Naive thymus-derived CD4-positive, alpha-beta T cell (primary cell): ENCODE data around the gene TMEM269. TPM values are rescaled to one million over a fixed set of nuclear protein-coding genes. Genes with fewer than 3 reads are reported as not detected.

Source experiments
- ATAC-seq: fragments of 150-1000 bp; cut with Tn5 transposase; 2 replicates; pipeline ENCODE4 v1.10.0; 2021; ENCODE audit warnings: mild to moderate bottlenecking, moderate library complexity
- CTCF ChIA-PET: fragments of 350-600 bp; sonication (Branson Sonifier 250); formaldehyde crosslinking; loops from one replicate; lab custom pipeline; 2021; ENCODE audit warnings: antibody characterized with exemption; lab: Charles Lee
- POLR2A ChIA-PET: fragments of 350-600 bp; sonication (Branson Sonifier 250); formaldehyde crosslinking; loops from one replicate; lab custom pipeline; 2021; ENCODE audit warnings: antibody characterized with exemption, inconsistent platforms; lab: Charles Lee
- DNase-seq, 9 donors: peaks; one replicate each; pipeline versions ENCODE4 v3.0.0 to v3.0.0-alpha.2; 2020 to 2022; ENCODE audit warnings: mixed read lengths in 1 of 9
- H3K27ac ChIP-seq: one replicate; pipeline ENCODE4 v1.7.0; 2013; ENCODE audit warnings: mild to moderate bottlenecking, low read depth, low read length, moderate library complexity
- H3K27me3 ChIP-seq, 2 donors: one replicate each; pipeline ENCODE4 v1.7.0; 2013; ENCODE audit warnings: low read length in 2 of 2, mild to moderate bottlenecking in 2 of 2, moderate library complexity in 2 of 2; ENCODE audit not compliant: control insufficient read depth in 2 of 2, insufficient read depth in 2 of 2
- H3K36me3 ChIP-seq, 3 experiments: 1 replicate in 2 of 3; 2 replicates in 1 of 3; pipeline ENCODE4 v1.7.0; 2013; ENCODE audit warnings: low read length in 3 of 3, mild to moderate bottlenecking in 3 of 3, moderate library complexity in 1 of 3; ENCODE audit not compliant: insufficient read depth in 3 of 3, control insufficient read depth in 2 of 3
- H3K4me1 ChIP-seq, 2 donors: one replicate each; pipeline ENCODE4 v1.7.0; 2013; ENCODE audit warnings: low read length in 2 of 2, mild to moderate bottlenecking in 2 of 2, moderate library complexity in 1 of 2; ENCODE audit not compliant: control insufficient read depth in 2 of 2, insufficient read depth in 2 of 2
- H3K4me3 ChIP-seq: 2 replicates; pipeline ENCODE4 v1.7.0; 2013; ENCODE audit warnings: mild to moderate bottlenecking, low read length
- H3K9me3 ChIP-seq, 3 experiments: 1 replicate in 2 of 3; 2 replicates in 1 of 3; pipeline ENCODE4 v1.7.0; 2013; ENCODE audit warnings: low read length in 3 of 3; ENCODE audit not compliant: control insufficient read depth in 2 of 3
- H3K27ac Mint-ChIP-seq, 9 donors: one replicate each; pipeline ENCODE4 v1.8.0; 2020 to 2022; ENCODE audit warnings: mixed read lengths in 9 of 9, mild to moderate bottlenecking in 8 of 9, moderate library complexity in 5 of 9, inconsistent platforms in 2 of 9
- H3K27me3 Mint-ChIP-seq, 5 donors: one replicate each; pipeline ENCODE4 v1.8.0; 2021 to 2022; ENCODE audit warnings: mixed read lengths in 5 of 5, mild to moderate bottlenecking in 1 of 5
- H3K36me3 Mint-ChIP-seq, 5 donors: one replicate each; pipeline ENCODE4 v1.8.0; 2020 to 2022; ENCODE audit warnings: mixed read lengths in 5 of 5, mild to moderate bottlenecking in 3 of 5, inconsistent platforms in 1 of 5
- H3K4me1 Mint-ChIP-seq, 7 donors: one replicate each; pipeline ENCODE4 v1.8.0; 2020 to 2022; ENCODE audit warnings: mixed read lengths in 7 of 7, mild to moderate bottlenecking in 3 of 7, inconsistent platforms in 1 of 7
- H3K4me3 Mint-ChIP-seq, 10 donors: one replicate each; pipeline ENCODE4 v1.8.0; 2020 to 2022; ENCODE audit warnings: mild to moderate bottlenecking in 10 of 10, mixed read lengths in 10 of 10, moderate library complexity in 6 of 10, inconsistent platforms in 2 of 10
- H3K9me3 Mint-ChIP-seq, 11 donors: one replicate each; pipeline ENCODE4 v1.8.0; 2020 to 2022; ENCODE audit warnings: mixed read lengths in 11 of 11, mild to moderate bottlenecking in 4 of 11, inconsistent platforms in 1 of 11, moderate library complexity in 1 of 11
- intact Hi-C, 2 donors: fragments of 100-400 bp; cut with micrococcal nuclease; formaldehyde crosslinking; loops; one replicate each; pipeline ENCODE4 v1.15.1; 2023
- polyA plus RNA-seq, 2 donors: library from polyadenylated mRNA; unstranded; fragments of 300-500 nt; fragmentation: Illumina TruSeq; gene quantifications; one replicate each; pipeline ENCODE4 v1.2.3, GENCODE V29; 2021
- total RNA-seq, 6 experiments: library from RNA in 5 of 6; stranded (reverse) in 5 of 6; gene quantifications; 1 replicate in 5 of 6; 2 replicates in 1 of 6; pipeline ENCODE4 v1.2.3 and lab custom pipeline; 2021 to 2026

The TMEM269 gene
- total and polyA plus RNA-seq, 7 experiments from 2014 or later = 0.19 to 2.0 (median 0.35) TPM; not detected in 2

GRCh38 chr1:42838482-42839190 lies 53.8 kb downstream of the TMEM269 start:
- Mint-ChIP-seq H3K4me3 (no peak overlapping the region), H3K36me3 (peaks cover 3 to 28% (median 12%) of the 10 kb centered on the region in 5 donors), H3K27ac (no peak overlapping the region), H3K27me3 (no peaks in the 10 kb centered on the region), H3K4me1 (no peaks in the 10 kb centered on the region), H3K9me3 (no peaks in the 10 kb centered on the region)
- DNase-seq = no peak
- Histone ChIP-seq H3K4me3 (no peak overlapping the region), H3K27me3 (no peaks in the 10 kb centered on the region), H3K36me3 (no peaks in the 10 kb centered on the region), H3K9me3 (no peaks in the 10 kb centered on the region), H3K4me1 (no peaks in the 10 kb centered on the region), H3K27ac (no peak overlapping the region)
- CTCF ChIA-PET = no interaction called here
- peak; percentile 34 for ATAC-seq
- intact Hi-C loops = no loop called here
- POLR2A ChIA-PET = no interaction called here

- H3K9me3 Mint-ChIP-seq = no peaks in the 10 kb centered on the region
- no peak overlapping the region for H3K27ac ChIP-seq
- ChIA-PET CTCF (no interaction called here), POLR2A (no interaction called here)
- H3K27me3 Mint-ChIP-seq = no peaks in the 10 kb centered on the region
- H3K4me3 Mint-ChIP-seq = no peak overlapping the region
- no peak overlapping the region for H3K27ac Mint-ChIP-seq
- intact Hi-C loops = loop anchor here (10.0 kb wide), 3 partner anchors 524 to 1134 kb away; partner anchors contain the start of genes ATP6V0B (in 1 of the 2), B4GALT2 (in 1 of the 2), DPH2 (in 1 of the 2) and ELOVL1 (in 1 of the 2)
- no peak for ATAC-seq
- H3K27me3 ChIP-seq = no peaks in the 10 kb centered on the region
- H3K9me3 ChIP-seq = no peaks in the 10 kb centered on the region
- H3K4me1 Mint-ChIP-seq = peaks cover 0 to 5% (median 3%) of the 10 kb centered on the region in 7 donors
- peaks cover 4 to 5% of the 10 kb centered on the region in 2 donors for H3K4me1 ChIP-seq
- no peak overlapping the region for H3K4me3 ChIP-seq
- no peak for DNase-seq
- H3K36me3 Mint-ChIP-seq = peaks cover 3 to 29% (median 12%) of the 10 kb centered on the region in 5 donors
- no peaks in the 10 kb centered on the region for H3K36me3 ChIP-seq
These were observed 56.2 kb downstream of the TMEM269 start for GRCh38 chr1:42841010-42841409.

- ATAC-seq (no peak), DNase-seq (no peak)
- H3K4me3 Mint-ChIP-seq = no peak overlapping the region
- CTCF ChIA-PET = no interaction called here
- Histone ChIP-seq H3K36me3 (peaks cover 0 to 2% (median 0%) of the 10 kb centered on the region in 3 experiments), H3K4me1 (peaks cover 5 to 6% of the 10 kb centered on the region in 2 donors), H3K4me3 (no peak overlapping the region), H3K9me3 (no peaks in the 10 kb centered on the region), H3K27me3 (no peaks in the 10 kb centered on the region), H3K27ac (no peak overlapping the region)
- H3K9me3 Mint-ChIP-seq = no peaks in the 10 kb centered on the region
- peaks cover 0 to 7% (median 6%) of the 10 kb centered on the region in 7 donors for H3K4me1 Mint-ChIP-seq
- POLR2A ChIA-PET = no interaction called here
- H3K27ac Mint-ChIP-seq = no peak overlapping the region
- peaks cover 3 to 26% (median 12%) of the 10 kb centered on the region in 5 donors for H3K36me3 Mint-ChIP-seq
- intact Hi-C loops = loop anchor here (10.0 kb wide), 3 partner anchors 523 to 1133 kb away; partner anchors contain the start of genes ATP6V0B (in 1 of the 2), B4GALT2 (in 1 of the 2), DPH2 (in 1 of the 2) and ELOVL1 (in 1 of the 2)
- no peaks in the 10 kb centered on the region for H3K27me3 Mint-ChIP-seq
These were observed 56.8 kb downstream of the TMEM269 start for GRCh38 chr1:42841440-42842147.

- ATAC-seq = no peak
- Mint-ChIP-seq H3K4me1 (peaks cover 14 to 35% (median 29%) of the 10 kb centered on the region in 7 donors), H3K4me3 (no peak overlapping the region), H3K36me3 (peaks cover 5 to 36% (median 14%) of the 10 kb centered on the region in 5 donors), H3K27ac (no peak overlapping the region), H3K9me3 (peaks cover 0 to under 1% (median 0%) of the 10 kb centered on the region in 11 donors), H3K27me3 (no peaks in the 10 kb centered on the region)
- intact Hi-C loops = loop anchor here (5.0 to 10.0 kb wide), 4 partner anchors 382 to 1130 kb away; partner anchors contain the start of genes ATP6V0B (in 1 of the 2), B4GALT2 (in 1 of the 2), CCDC30 (in 1 of the 2) and DPH2 (in 1 of the 2)
- DNase-seq = no peak
- H3K27me3 ChIP-seq = no peaks in the 10 kb centered on the region
- H3K36me3 ChIP-seq = peaks cover 0 to 8% (median 0%) of the 10 kb centered on the region in 3 experiments
- ChIA-PET CTCF (interaction anchor here (0.6 kb wide), 1 partner anchor 21 kb away, joined by 3 read pairs; no protein-coding TSS in a partner anchor), POLR2A (interaction anchor here (0.7 to 4.9 kb wide), 3 partner anchors 28 to 1237 kb away, joined by 3 to 37 read pairs (median 32); partner anchors contain the start of genes C1orf50, ERMAP, P3H1 and SVBP)
- no peaks in the 10 kb centered on the region for H3K9me3 ChIP-seq
- no peak overlapping the region for H3K4me3 ChIP-seq
- peaks cover 11 to 22% of the 10 kb centered on the region in 2 donors for H3K4me1 ChIP-seq
- no peak overlapping the region for H3K27ac ChIP-seq
These were observed 59.9 kb downstream of the TMEM269 start for GRCh38 chr1:42844592-42845140.

DNA sequence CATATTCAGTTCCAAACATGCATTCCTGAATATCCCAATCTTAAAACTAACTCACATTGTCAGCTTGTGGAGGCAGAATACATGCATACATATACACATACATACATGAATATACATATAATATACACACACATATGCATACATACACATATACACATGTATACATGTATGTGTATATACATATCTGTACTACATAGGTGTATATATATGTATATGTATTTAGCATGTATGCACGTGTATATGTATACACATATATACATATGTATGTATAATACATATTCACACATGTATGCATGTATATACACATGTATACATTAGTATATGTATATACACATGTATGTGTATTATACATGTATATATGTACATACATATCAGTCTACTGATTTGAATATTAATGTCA lies 60.4 kb downstream of the TMEM269 start:
- Histone ChIP-seq H3K4me1 (peaks cover 11 to 22% of the 10 kb centered on the region in 2 donors), H3K36me3 (peaks cover 0 to 13% (median 0%) of the 10 kb centered on the region in 3 experiments), H3K27me3 (no peaks in the 10 kb centered on the region), H3K9me3 (no peaks in the 10 kb centered on the region), H3K27ac (no peak overlapping the region), H3K4me3 (no peak overlapping the region)
- intact Hi-C loops = loop anchor here (5.0 to 10.0 kb wide), 4 partner anchors 383 to 1130 kb away; partner anchors contain the start of genes ATP6V0B (in 1 of the 2), B4GALT2 (in 1 of the 2), CCDC30 (in 1 of the 2) and DPH2 (in 1 of the 2)
- Mint-ChIP-seq H3K36me3 (peaks cover 9 to 41% (median 18%) of the 10 kb centered on the region in 5 donors), H3K27ac (no peak overlapping the region), H3K9me3 (peaks cover 0 to 6% (median 0%) of the 10 kb centered on the region in 11 donors), H3K4me1 (peaks cover 19 to 38% (median 31%) of the 10 kb centered on the region in 7 donors), H3K4me3 (no peak overlapping the region), H3K27me3 (no peaks in the 10 kb centered on the region)
- ChIA-PET CTCF (no interaction called here), POLR2A (interaction anchor here (0.7 to 4.9 kb wide), 3 partner anchors 29 to 1237 kb away, joined by 3 to 37 read pairs (median 32); partner anchors contain the start of genes C1orf50, ERMAP, P3H1 and SVBP)
- DNase-seq (no peak), ATAC-seq (no peak)
